HG03565 (cell line): ENCODE measurements around the gene RASGEF1C.
"Not testable (repeated sequence)": the region's sequence is repeated elsewhere in the genome, so short reads cannot be mapped to it uniquely, and the experiment has no call there.

Experiments used
- ATAC-seq: cut with Tn5 transposase; IDR thresholded peaks from one replicate; pipeline ENCODE4 v1.9.1; 2021; ENCODE audit warnings: mild to moderate bottlenecking, moderate library complexity; ENCODE audit not compliant: unreplicated experiment

The RASGEF1C gene

DNA sequence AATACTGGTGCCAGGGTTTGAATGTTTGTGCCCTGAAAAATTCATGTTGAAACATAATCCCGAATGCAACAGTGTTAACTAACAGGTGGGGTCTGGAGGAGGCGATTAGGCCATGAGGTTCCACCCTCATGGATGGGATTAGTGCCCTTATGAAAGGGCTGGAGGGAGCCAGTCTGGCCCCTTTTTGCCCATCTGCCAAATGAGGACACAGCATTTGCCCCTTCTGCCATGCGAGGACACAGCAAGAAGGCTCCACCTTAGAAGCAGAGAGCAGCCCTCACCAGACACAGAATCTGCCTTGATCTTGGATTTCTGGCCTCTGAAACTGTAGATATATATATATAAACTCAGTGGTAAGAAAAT lies 104.9 kb downstream of the RASGEF1C start:
- ATAC-seq: no peak

DNA sequence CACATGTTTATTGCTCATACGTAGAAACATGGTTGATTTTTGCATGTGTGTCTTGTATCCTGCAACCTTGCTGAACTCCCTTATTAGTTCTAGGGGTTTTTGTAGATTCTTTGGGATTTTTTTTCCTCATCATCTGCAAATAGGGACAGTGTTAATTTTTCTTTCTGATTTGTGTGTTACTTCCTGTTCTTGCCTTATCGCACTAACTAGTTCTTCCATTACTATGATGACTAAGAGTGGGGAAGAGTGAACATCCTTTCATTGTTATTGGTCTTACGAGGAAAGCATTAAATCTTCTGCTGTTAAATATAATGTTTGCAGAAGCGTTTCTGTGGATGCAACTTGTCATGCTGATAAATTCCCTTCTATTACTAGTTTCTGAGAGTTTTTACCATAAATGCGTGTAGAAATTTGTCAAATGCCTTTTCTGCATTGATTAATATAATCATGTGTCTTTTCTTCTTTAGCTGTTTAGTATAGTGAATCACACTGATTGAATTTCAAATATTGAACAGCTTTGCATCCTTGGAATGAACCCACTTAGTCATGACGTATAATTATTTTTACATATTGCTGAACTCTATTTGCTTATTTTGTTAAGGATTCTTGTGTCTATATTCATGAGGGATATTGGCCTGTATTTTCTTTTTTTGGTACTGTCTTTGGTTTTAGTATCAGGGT lies 105.4 kb downstream of the RASGEF1C start:
- ATAC-seq: no peak

DNA sequence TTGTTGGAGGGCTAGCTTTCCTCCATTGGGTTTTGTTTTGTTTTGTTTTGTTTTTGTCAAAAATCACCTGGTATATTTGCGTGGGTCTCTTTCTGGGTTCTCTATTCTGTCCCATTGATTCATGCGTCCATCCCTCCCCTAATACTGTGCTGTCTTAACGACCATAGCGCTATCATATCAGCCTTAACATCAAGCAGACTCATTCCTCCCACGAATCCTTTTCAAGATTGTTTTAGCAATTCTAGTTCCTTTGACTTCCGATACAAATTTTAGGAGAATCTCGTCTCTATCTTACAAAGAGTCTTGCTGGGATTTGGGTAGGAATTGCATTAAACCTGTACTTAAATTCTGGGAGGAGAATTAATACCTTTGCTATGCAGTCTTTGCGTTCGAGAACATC lies 106.4 kb downstream of the RASGEF1C start:
- ATAC-seq: no peak

DNA sequence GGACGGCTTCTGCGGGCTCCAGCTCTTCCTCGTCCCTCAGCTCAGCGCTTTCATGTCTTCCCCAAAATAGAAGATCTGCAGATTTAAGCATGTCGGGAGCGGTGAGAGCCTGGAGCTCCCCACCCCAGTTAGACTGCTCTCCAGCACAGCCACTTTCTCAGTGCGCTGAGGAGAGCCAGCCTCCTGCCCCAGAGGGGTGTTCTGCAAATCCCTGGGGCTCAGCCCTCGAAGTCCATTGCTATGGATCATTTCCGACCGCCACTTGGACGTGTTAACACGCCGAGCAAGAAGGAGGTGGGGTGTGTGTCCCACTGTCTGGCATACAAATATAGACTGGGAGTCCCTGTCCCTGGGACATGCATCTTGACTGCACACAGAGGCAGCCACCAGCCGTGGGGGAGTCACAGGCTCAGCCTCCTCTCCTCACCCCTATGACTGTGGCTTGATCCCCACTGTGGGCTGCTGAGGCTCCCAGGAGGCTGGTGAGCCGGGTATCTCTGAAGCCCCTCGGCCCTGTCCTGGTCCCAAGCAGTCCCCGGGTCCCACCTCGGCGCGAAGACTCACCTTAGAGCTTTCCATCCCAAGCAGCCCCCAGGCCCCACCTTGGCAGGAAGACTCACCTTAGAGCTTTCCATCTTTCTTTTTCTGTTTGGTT lies 107.4 kb downstream of the RASGEF1C start:
- ATAC-seq: no peak

DNA sequence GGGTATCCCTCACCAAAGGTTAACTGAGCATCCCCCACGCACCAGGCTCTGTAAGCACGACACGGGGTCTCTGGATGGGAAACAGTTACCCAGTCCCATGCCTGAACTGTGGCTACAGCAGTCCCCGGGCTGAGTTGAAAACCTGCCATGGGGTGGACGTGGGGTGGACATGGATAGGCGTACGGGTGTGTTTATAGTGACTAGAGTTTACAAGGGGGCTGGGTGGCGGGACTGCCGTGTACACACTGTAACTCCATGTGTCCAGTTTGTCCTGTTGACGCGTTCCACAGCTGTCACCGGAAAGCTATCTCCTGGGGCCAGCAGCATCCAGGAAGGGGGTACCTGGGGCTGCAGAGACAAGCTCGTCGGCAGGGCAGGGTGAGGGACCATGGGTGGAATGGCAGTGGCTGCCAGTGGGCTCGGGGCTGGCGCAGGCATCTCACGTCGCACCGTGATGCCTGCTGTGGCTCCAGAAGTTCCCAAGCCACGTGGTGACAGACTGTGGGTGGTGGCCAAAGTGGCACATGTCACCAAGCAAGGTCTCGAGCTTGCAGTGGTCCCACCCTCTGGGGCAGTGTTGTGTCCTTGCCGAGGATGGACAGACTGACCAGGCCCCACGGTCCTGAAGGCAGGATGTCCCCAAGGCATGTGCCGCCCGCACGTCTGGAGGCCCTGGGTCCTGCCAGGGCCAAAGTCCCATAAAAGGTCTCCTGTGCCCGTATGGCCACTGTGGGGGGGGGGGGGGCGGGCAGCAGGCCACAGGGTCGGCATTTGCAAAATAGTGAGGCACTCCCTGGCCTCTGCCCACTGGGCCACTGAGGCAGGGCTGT lies 108.2 kb downstream of the RASGEF1C start:
- no peak for ATAC-seq

DNA sequence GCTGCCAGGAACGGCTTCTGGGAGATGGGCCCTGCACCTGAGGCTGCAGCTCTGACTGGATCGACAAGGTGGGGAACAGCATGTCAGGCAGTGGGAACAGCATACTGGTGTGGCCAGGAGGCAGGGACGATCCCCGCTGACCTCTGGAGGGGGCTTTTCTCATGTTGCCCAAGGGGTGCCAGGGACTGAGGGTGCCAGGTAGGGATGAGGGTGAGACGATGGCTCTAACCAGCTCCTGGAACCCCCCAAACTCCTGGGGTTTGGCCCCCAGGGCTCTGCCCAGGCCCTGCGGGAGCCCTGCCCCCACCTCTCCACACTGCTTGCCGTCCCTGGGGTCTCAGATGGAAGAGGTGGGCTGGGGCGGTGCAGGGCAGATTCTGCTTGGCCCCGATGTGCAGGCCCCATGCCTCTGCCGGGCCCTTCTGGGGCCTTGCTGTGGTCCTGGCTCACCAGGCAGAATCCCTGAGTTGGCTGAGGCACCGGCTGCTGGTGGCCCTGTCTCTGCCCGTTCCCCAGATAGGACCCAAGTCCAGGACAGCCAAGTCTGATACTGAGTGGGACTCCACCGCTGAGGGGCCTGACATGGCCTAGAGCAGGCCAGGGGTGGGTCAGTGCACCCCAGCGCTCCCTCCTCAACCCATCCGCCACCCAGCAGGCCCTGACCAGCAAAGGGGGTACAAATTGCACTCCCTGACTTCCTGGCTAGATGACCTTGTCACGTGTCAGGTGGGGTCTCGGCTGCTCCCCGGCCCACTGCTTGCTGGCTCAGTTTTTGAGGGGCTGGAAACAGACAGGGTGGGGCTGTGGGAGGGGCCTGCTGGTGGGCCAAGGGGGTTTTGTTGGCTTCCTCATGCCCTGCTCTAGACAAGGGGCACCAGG lies 109.0 kb downstream of the RASGEF1C start:
- no peak for ATAC-seq

DNA sequence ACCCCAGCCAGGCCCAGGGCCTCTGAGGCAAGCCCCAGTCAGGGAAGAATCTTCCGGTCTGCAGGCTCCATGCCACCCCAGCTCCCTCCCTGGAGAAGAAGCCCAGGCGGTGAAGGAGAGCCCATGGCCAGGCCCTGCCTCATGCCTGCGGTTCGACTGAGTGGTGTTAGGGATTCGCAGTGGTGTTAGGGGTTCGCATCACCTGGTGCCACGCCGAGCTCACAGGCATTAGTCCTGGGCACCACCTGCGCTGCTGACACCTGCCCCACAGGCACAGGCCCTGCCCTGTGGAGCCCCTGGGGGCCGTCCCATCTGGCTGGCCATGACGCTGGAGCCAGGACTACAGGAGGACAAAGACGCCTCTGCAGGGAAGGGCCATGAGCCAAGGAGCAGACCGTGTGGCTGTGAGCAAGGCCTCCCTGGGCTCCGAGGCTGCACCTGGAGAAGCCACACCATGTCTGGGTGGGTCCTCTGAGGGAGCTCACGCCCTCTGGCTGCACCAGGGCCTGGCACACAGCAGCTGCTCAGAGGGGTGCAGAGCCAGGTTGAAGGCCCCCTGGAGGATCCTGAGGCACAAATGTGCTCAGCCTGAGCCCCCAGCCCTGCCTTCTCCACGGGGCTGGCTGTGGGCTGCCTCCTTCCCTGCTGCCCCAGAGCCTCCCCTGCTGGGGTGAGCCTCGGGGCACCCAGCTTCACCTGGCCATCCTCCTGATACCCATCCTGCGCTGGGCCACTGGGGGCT lies 109.8 kb downstream of the RASGEF1C start:
- ATAC-seq: no peak

DNA sequence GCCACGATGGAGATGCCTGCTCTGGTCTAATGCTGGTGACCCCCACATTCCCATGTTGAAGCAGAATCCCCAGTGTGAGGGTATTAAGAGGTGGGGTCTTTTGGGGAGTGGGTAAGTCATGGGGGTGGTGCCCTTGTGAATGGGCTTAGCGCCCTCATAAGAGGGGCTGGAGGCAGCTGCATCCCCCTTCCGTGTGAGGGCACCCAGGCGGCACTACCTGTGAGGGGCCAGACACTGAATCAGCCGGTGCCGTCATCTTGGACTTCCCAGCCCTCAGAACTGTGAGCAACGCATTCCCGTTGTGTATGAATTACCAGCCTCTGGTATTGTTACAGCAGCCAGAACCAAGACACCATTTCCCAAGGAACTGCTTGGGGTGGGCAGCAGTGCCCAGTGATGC lies 110.5 kb downstream of the RASGEF1C start:
- no peak for ATAC-seq

DNA sequence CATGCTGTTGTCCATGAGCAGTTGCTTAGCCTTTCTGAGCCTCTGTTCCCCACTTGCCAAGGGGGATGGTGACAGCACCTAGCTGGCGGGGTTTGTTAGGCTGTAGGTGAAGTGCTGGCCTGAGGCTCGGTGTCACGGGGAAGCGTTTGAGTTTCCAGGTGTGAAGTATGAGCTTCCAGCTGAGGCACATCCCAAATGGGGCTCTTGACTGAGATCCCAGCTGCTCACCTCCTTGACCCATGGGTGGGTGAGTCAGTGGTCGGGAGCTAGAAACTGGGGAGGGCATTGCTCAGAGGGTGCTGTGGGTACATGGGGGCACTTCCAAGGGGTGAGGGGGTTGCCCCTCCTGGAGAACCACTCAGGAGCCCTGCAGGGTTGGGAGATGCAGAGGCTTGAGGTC lies 111.1 kb downstream of the RASGEF1C start:
- no peak for ATAC-seq

DNA sequence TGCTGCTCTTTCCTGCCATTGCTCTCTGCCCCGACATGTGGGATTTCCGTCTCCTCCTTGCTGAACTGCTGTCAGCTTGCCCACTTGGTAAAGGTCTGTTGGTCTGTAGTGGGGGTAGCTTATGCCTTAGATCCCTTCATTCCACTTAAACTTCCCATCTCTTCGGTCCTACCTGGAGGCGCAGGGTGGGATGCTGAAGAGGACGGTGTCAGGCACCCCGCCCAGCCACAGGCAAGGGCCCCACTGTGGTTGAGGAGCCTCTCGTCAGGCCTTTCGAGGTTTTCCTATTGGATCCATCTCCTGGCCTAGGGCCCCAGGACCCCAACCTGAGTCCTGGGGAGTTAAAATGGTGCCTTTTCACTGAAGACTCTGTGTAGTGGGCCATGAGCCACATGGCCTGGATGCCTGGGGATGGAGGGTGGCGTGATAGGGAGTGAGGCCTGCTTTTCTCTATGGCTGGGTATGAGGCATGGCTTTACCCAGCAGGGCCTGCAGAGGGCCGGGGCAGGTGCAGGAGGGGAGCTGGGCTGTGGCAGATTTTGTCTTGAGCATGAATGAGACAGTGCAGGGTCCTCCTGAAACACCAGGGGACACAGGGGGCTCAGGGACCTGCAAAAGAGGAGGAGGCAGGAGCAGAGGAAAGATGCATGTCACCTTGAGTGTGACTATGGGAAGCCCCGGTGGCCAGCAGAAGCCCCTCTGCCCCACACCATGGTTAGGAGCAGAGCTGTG lies 111.7 kb downstream of the RASGEF1C start:
- ATAC-seq: no peak

DNA sequence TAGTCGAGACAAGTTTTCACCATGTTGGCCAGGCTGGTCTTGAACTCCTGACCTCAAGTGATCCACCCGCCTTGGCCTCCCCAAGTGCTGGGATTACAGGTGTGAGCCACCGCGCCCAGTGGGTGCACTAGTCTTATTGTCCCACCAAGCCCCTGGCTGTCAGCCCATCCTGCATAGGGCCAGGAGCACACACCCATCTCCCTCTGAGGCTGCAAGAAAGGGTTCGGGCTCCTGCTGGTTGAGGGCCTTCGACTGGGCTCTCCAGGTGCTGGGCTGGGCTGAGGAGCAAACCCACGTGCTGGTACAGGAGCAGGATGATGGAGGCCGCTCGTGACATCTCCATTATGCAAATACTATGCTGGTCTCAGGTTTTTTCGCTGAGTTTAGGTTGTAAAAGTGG lies 112.4 kb downstream of the RASGEF1C start:
- ATAC-seq: no peak

DNA sequence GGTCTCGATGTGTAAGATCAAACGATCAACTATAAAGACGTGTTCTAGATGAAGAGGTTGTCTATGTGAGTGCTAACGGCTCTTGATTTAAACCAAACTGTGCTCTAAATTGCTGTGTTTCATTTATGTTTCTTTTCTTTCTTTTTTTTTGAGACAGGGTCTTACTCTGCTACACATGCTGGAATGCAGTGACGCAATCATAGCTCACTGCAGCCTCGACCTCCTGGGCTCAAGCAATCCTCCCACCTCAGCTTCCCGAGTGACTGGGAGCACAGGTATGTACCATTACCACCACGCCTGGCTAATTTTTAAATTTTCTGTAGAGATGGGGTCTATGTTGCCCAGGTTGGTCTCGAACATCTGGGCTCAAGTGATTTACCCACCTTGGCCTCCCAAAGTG lies 113.5 kb downstream of the RASGEF1C start:
- no peak for ATAC-seq

DNA sequence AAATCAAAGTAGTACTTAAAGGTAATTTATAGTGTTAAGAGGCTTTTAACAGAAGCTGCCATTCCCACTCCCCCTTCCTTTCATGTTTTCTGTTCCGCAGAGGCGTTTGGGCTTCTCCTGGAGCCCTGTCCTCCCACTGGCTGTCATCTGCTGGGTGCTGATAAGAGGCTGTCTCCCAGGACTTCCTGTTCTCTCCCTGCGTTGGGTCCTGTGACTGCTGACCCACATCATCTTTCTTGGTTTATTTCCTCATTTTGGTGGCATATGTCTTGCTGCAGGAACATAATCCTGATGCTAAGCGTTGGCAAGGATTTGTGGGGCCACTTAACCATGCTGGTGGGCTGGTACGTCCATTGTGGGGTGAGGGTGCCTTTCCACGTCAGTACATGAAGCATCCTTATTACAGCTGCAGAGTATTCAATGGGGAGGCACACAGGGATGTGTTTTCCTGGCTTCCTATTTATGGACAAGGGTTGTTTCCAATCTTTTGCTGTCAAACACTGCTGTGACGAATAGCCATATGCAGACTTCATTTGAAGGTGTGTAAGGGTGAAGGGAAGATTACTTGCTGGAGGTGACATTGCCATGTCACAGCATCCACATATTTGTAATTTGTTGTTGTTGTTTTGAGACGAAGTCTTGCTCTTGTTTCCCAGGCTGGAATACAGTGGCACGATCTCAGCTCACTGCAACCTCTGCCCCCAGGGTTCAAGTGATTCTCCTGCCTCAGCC lies 115.2 kb downstream of the RASGEF1C start:
- no peak for ATAC-seq

DNA sequence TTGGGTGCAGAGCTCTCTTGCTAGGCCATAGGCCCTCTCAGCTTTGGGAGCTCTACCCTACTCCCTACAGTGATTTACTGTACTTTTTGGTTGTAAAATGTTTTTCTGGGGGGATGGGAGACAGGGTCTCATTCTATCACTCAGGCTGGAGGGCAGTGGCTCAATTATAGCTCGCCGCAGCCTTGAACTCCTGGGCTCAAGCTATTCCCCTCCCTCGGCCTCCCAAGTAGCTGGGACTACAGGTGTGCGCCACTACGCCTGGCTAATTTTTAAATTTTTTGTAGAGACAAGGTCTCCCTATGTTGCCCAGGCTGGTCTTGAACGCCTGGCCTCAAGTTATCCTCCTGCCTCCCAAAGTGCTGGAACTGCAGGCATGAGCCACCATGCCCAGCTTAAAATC lies 115.8 kb downstream of the RASGEF1C start:
- no peak for ATAC-seq

DNA sequence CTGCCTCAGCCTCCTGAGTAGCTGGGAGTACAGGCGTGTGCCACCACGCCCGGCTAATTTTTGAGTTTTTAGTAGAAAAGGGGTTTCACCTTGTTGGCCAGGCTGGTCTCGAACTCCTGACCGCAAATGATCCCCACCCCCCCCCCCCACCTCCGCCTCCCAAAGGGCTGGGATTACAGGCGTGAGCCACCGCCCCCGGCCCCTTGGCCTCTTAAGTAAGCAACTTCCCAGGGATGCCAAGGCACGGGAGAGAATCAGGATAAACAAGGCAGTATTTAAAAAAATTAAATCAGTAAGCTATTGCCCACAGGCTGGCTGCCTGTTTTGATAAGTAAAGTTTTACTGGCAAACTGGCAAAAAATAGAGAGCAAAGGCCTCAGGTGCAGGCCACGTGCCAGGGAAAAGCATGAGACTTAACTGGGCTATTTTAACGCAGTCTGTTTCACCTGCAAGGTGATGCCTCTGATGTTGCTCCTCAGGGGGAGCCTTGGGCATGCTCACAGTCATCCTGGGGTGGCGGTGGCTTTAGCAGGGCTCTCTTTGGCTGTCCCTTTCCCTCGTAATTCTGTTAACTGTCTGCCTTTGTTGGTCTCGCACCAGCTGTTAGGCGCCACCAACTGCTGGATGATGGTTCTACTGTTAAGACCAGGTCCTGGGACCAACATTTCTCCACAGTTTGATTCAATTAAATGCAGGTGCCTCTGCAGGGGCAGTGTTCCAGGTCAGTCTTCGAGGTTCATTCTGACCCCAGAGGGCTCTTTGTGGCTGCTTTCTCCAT lies 118.1 kb downstream of the RASGEF1C start:
- ATAC-seq: no peak

DNA sequence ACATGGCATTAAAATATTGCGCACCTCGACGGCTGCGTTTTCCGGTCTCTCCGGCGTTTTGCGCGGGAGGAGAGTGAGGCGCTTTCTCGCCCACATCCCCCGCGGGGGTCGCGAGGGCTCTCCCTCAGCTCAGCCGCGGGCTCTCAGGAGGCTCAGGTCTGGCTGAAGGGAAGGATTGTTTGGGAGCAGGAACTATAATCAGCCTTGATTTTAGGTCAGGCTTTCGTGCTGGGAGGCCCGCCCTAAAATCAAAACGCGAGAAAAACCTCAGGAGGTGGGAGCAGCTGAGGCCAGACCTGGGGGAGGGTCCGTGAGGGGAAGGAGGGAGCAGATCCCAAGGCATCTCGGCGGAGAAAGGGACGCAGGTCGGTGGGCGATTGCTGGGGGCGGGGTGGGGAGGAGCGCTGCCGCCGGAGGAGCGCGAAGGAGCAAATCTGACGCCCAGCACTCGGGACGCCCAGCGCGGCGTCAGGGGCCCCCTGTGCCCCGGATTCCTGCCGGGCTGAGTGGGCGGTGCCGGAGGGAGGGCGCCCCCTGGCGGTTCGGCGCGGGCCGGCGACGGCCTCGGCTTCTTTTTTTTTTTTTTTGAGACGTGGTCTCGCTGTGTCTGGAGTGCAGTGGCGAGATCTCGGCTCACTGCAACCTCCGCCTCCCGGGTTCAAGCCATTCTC lies 118.8 kb downstream of the RASGEF1C start:
- ATAC-seq: no peak

DNA sequence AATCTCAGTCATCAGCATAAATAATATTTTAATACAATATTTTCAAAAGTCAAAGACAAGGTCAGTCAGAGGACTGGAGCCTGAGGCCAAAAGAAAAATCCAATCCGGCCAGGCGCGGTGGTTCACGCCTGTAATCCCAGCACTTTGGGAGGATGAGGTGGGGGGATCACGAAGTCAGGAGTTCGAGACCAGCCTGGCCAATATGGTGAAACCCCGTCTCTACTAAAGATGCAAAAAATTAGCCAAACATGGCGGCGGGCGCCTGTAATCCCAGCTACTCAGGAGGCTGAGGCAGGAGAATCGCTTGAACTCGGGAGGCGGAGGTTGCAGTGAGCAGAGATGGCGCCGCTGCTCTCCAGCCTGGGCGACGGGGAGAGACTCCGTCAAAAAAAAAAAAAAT lies 119.4 kb downstream of the RASGEF1C start:
- ATAC-seq: not testable (repeated sequence)

DNA sequence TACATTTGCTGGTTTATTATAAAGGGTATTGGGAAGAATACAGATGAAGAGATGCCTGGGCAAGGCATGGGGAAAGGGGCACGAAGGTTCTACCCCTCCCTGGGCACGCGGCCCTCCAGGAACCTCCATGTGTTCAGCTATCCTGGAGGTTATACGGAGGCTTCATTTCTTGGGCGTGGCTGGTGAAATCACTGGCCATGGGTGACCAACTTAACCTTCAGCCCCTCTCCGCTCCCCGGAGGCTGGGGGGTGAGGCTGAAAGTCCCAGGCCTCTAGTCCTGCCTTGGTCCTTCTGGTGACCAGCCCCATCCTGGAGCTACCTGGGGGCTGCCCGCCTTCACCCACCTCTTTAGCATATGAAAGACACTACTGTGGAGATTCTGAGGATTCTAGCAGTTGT lies 120.5 kb downstream of the RASGEF1C start:
- no peak for ATAC-seq
